Naive thymus-derived CD4-positive, alpha-beta T cell (primary cell): ENCODE data around the gene SEMA4D. TPM values are rescaled to one million over a fixed set of nuclear protein-coding genes. Genes with fewer than 3 reads are reported as not detected.

Experiments
- ATAC-seq: fragments of 150-1000 bp; cut with Tn5 transposase; 2 replicates; pipeline ENCODE4 v1.10.0; 2021; ENCODE audit warnings: mild to moderate bottlenecking, moderate library complexity
- CTCF ChIA-PET: fragments of 350-600 bp; sonication (Branson Sonifier 250); formaldehyde crosslinking; loops from one replicate; lab custom pipeline; 2021; ENCODE audit warnings: antibody characterized with exemption; lab: Charles Lee
- POLR2A ChIA-PET: fragments of 350-600 bp; sonication (Branson Sonifier 250); formaldehyde crosslinking; loops from one replicate; lab custom pipeline; 2021; ENCODE audit warnings: antibody characterized with exemption, inconsistent platforms; lab: Charles Lee
- DNase-seq, 9 donors: peaks; one replicate each; pipeline versions ENCODE4 v3.0.0 to v3.0.0-alpha.2; 2020 to 2022; ENCODE audit warnings: mixed read lengths in 1 of 9
- H3K27ac ChIP-seq: one replicate; pipeline ENCODE4 v1.7.0; 2013; ENCODE audit warnings: mild to moderate bottlenecking, low read depth, low read length, moderate library complexity
- H3K27me3 ChIP-seq, 2 donors: one replicate each; pipeline ENCODE4 v1.7.0; 2013; ENCODE audit warnings: low read length in 2 of 2, mild to moderate bottlenecking in 2 of 2, moderate library complexity in 2 of 2; ENCODE audit not compliant: control insufficient read depth in 2 of 2, insufficient read depth in 2 of 2
- H3K36me3 ChIP-seq, 3 experiments: 1 replicate in 2 of 3; 2 replicates in 1 of 3; pipeline ENCODE4 v1.7.0; 2013; ENCODE audit warnings: low read length in 3 of 3, mild to moderate bottlenecking in 3 of 3, moderate library complexity in 1 of 3; ENCODE audit not compliant: insufficient read depth in 3 of 3, control insufficient read depth in 2 of 3
- H3K4me1 ChIP-seq, 2 donors: one replicate each; pipeline ENCODE4 v1.7.0; 2013; ENCODE audit warnings: low read length in 2 of 2, mild to moderate bottlenecking in 2 of 2, moderate library complexity in 1 of 2; ENCODE audit not compliant: control insufficient read depth in 2 of 2, insufficient read depth in 2 of 2
- H3K4me3 ChIP-seq: 2 replicates; pipeline ENCODE4 v1.7.0; 2013; ENCODE audit warnings: mild to moderate bottlenecking, low read length
- H3K9me3 ChIP-seq, 3 experiments: 1 replicate in 2 of 3; 2 replicates in 1 of 3; pipeline ENCODE4 v1.7.0; 2013; ENCODE audit warnings: low read length in 3 of 3; ENCODE audit not compliant: control insufficient read depth in 2 of 3
- H3K27ac Mint-ChIP-seq, 9 donors: one replicate each; pipeline ENCODE4 v1.8.0; 2020 to 2022; ENCODE audit warnings: mixed read lengths in 9 of 9, mild to moderate bottlenecking in 8 of 9, moderate library complexity in 5 of 9, inconsistent platforms in 2 of 9
- H3K27me3 Mint-ChIP-seq, 5 donors: one replicate each; pipeline ENCODE4 v1.8.0; 2021 to 2022; ENCODE audit warnings: mixed read lengths in 5 of 5, mild to moderate bottlenecking in 1 of 5
- H3K36me3 Mint-ChIP-seq, 5 donors: one replicate each; pipeline ENCODE4 v1.8.0; 2020 to 2022; ENCODE audit warnings: mixed read lengths in 5 of 5, mild to moderate bottlenecking in 3 of 5, inconsistent platforms in 1 of 5
- H3K4me1 Mint-ChIP-seq, 7 donors: one replicate each; pipeline ENCODE4 v1.8.0; 2020 to 2022; ENCODE audit warnings: mixed read lengths in 7 of 7, mild to moderate bottlenecking in 3 of 7, inconsistent platforms in 1 of 7
- H3K4me3 Mint-ChIP-seq, 10 donors: one replicate each; pipeline ENCODE4 v1.8.0; 2020 to 2022; ENCODE audit warnings: mild to moderate bottlenecking in 10 of 10, mixed read lengths in 10 of 10, moderate library complexity in 6 of 10, inconsistent platforms in 2 of 10
- H3K9me3 Mint-ChIP-seq, 11 donors: one replicate each; pipeline ENCODE4 v1.8.0; 2020 to 2022; ENCODE audit warnings: mixed read lengths in 11 of 11, mild to moderate bottlenecking in 4 of 11, inconsistent platforms in 1 of 11, moderate library complexity in 1 of 11
- intact Hi-C, 2 donors: fragments of 100-400 bp; cut with micrococcal nuclease; formaldehyde crosslinking; loops; one replicate each; pipeline ENCODE4 v1.15.1; 2023
- polyA plus RNA-seq, 2 donors: library from polyadenylated mRNA; unstranded; fragments of 300-500 nt; fragmentation: Illumina TruSeq; gene quantifications; one replicate each; pipeline ENCODE4 v1.2.3, GENCODE V29; 2021
- total RNA-seq, 6 experiments: library from RNA in 5 of 6; stranded (reverse) in 5 of 6; gene quantifications; 1 replicate in 5 of 6; 2 replicates in 1 of 6; pipeline ENCODE4 v1.2.3 and lab custom pipeline; 2021 to 2026

SEMA4D gene
- total and polyA plus RNA-seq, 7 experiments from 2014 or later, result 114 to 465 (median 448) TPM

DNA sequence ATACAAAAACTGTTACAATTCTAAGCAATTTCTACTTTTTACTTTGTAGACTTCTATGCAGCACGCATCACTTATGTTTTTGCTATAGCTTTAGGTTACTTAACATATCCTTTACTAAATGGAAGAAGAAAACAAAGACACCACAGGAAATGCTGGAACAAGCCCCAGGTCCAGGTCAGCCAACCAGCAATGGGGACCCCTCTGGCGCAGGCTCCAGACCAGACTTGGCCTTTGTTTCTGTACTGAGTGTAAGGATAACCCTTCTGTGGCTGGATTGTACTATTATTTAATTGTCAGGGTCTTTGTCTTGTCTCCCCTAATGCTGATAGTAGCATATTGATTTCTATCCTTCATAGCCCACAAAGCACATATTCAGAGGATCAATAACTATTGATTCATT, 4.2 kb downstream of the SEMA4D start:
- Mint-ChIP-seq H3K27ac (peak overlapping the region; percentile 47 to 99 (median 89)), H3K27me3 (no peaks in the 10 kb centered on the region), H3K36me3 (peaks cover 0 to 46% (median 19%) of the 10 kb centered on the region in 5 donors), H3K4me1 (peaks cover 72 to 89% (median 78%) of the 10 kb centered on the region in 7 donors), H3K4me3 (peak overlapping the region; percentile 85 to 100 (median 98)), H3K9me3 (no peaks in the 10 kb centered on the region)
- ATAC-seq (no peak), DNase-seq (peak in 1 of 9 donors; percentile 15)
- Histone ChIP-seq H3K4me1 (peaks cover 71 to 72% of the 10 kb centered on the region in 2 donors), H3K36me3 (peaks cover 0 to 6% (median 0%) of the 10 kb centered on the region in 3 experiments), H3K27ac (peak overlapping the region; percentile 69), H3K4me3 (peak overlapping the region; percentile 67), H3K9me3 (no peaks in the 10 kb centered on the region), H3K27me3 (no peaks in the 10 kb centered on the region)
- ChIA-PET CTCF (interaction anchor here (0.7 to 1.9 kb wide), 3 partner anchors 9 to 55 kb away, joined by 3 to 5 read pairs (median 4); no protein-coding TSS in a partner anchor), POLR2A (interaction anchor here (0.7 to 2.8 kb wide), 6 partner anchors 8 to 62 kb away, joined by 3 to 12 read pairs (median 3); no protein-coding TSS in a partner anchor)
- intact Hi-C loops, result loop anchor here in 1 of 2 donors (1.0 kb wide), 1 partner anchor 25 kb away; no protein-coding TSS in a partner anchor

DNA sequence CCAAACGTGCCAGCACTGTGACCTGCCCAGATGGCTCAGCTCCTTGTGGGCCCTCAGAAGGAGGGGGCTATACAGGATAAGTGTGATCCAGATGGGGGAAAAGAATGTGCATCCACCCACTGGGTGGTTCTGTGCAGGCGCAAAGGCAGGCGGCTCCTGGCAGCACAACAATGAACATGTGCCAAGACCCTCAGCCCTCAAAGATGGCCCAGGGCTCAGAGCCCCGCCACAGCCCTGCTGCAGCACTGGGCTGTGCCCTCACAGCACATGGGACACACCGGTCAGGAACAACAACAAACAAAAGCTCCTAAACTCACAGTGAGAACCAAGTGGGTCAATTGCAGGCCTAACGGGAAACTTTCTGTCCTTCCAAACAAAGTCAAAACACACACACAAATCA, 4.7 kb downstream of the SEMA4D start:
- ATAC-seq (no peak), DNase-seq (peak in 1 of 9 donors; percentile 16)
- Mint-ChIP-seq H3K9me3 (no peaks in the 10 kb centered on the region), H3K27me3 (no peaks in the 10 kb centered on the region), H3K27ac (peak overlapping the region; percentile 47 to 99 (median 89)), H3K4me3 (peak overlapping the region; percentile 85 to 100 (median 98)), H3K36me3 (peaks cover 0 to 45% (median 21%) of the 10 kb centered on the region in 5 donors), H3K4me1 (peaks cover 70 to 88% (median 76%) of the 10 kb centered on the region in 7 donors)
- H3K4me3 ChIP-seq, result peak overlapping the region; percentile 67
- H3K27me3 ChIP-seq, result no peaks in the 10 kb centered on the region
- POLR2A ChIA-PET, result interaction anchor here (0.7 to 5.1 kb wide), 8 partner anchors 9 to 61 kb away, joined by 3 to 32 read pairs (median 6); no protein-coding TSS in a partner anchor
- peaks cover 67 to 70% of the 10 kb centered on the region in 2 donors for H3K4me1 ChIP-seq
- H3K27ac ChIP-seq, result peak overlapping the region; percentile 69
- H3K36me3 ChIP-seq, result peaks cover 0 to 6% (median 0%) of the 10 kb centered on the region in 3 experiments
- CTCF ChIA-PET, result interaction anchor here (0.7 to 1.9 kb wide), 3 partner anchors 9 to 55 kb away, joined by 3 to 5 read pairs (median 4); no protein-coding TSS in a partner anchor
- intact Hi-C loops, result no loop called here
- no peaks in the 10 kb centered on the region for H3K9me3 ChIP-seq

DNA sequence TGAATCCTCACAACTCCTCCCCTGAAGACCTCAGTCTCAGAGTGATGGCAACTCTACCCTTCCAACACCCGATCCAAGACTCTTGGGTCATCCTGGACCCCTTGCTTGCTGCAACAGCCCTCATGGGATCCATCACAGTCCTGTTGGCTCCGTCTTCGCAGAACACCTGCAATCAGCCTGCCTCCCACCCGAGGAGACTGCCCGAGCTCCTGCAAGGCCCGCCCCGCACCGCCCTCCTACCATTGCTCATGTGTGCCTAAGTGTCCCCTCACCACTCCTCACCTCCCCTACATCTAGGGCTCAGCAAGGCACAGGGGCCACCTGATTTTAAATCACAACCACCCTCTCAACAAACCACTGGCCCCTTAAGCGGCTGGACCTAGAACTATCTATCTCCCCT, 5.3 kb downstream of the SEMA4D start:
- peak overlapping the region; percentile 67 for H3K4me3 ChIP-seq
- ChIA-PET POLR2A (interaction anchor here (0.8 to 5.1 kb wide), 9 partner anchors 11 to 63 kb away, joined by 3 to 37 read pairs (median 9); no protein-coding TSS in a partner anchor), CTCF (interaction anchor here (1.0 to 1.9 kb wide), 2 partner anchors 37 to 56 kb away, joined by 3 to 5 read pairs; no protein-coding TSS in a partner anchor)
- Mint-ChIP-seq H3K9me3 (no peaks in the 10 kb centered on the region), H3K27me3 (no peaks in the 10 kb centered on the region), H3K27ac (peak overlapping the region; percentile 35 to 99 (median 89)), H3K4me3 (peak overlapping the region; percentile 64 to 100 (median 97)), H3K36me3 (peaks cover 3 to 46% (median 26%) of the 10 kb centered on the region in 5 donors), H3K4me1 (peaks cover 74 to 91% (median 80%) of the 10 kb centered on the region in 7 donors)
- H3K27ac ChIP-seq, result peak overlapping the region; percentile 69
- no peaks in the 10 kb centered on the region for H3K9me3 ChIP-seq
- H3K4me1 ChIP-seq, result peaks cover 72 to 74% of the 10 kb centered on the region in 2 donors
- intact Hi-C loops, result no loop called here
- DNase-seq (peak in 1 of 9 donors; percentile 17), ATAC-seq (no peak)
- peaks cover 0 to 6% (median 0%) of the 10 kb centered on the region in 3 experiments for H3K36me3 ChIP-seq
- H3K27me3 ChIP-seq, result no peaks in the 10 kb centered on the region

DNA sequence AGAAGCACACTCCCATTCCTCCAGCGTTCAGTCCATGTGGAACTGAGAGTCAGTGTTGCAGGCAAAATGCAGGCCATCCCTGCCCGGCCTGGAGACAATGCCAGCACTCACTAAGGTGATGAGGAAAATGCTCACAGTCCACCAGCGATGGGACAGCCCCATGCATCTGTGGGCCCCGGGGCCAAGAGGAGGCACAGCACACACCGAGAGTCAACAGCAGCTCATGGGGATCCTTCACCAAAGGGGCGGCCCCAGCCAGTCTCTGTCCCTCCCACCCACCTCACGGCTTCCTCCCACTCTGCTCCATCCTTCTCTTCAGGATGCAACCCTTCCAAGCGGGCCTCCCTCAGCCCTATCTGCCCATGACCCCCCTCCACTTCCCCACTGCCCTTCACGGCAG, 6.2 kb downstream of the SEMA4D start:
- intact Hi-C loops, result loop anchor here in 1 of 2 donors (2.0 kb wide), 2 partner anchors 15 to 45 kb away; no protein-coding TSS in a partner anchor
- DNase-seq (peak in 1 of 9 donors; percentile 37), ATAC-seq (no peak)
- H3K36me3 Mint-ChIP-seq, result peaks cover 3 to 42% (median 25%) of the 10 kb centered on the region in 5 donors
- Histone ChIP-seq H3K4me3 (peak overlapping the region; percentile 22), H3K4me1 (peaks cover 73 to 74% of the 10 kb centered on the region in 2 donors), H3K36me3 (no peaks in the 10 kb centered on the region), H3K9me3 (no peaks in the 10 kb centered on the region), H3K27ac (peak overlapping the region; percentile 69), H3K27me3 (no peaks in the 10 kb centered on the region)
- H3K9me3 Mint-ChIP-seq, result no peaks in the 10 kb centered on the region
- ChIA-PET CTCF (interaction anchor here (1.0 to 2.5 kb wide), 3 partner anchors 38 to 57 kb away, joined by 3 to 19 read pairs (median 5); no protein-coding TSS in a partner anchor), POLR2A (interaction anchor here (0.8 to 5.1 kb wide), 11 partner anchors 10 to 62 kb away, joined by 3 to 37 read pairs (median 10); no protein-coding TSS in a partner anchor)
- peaks cover 79 to 95% (median 88%) of the 10 kb centered on the region in 7 donors for H3K4me1 Mint-ChIP-seq
- H3K4me3 Mint-ChIP-seq, result peak overlapping the region; percentile 64 to 100 (median 97)
- H3K27ac Mint-ChIP-seq, result peak overlapping the region; percentile 35 to 99 (median 89)
- H3K27me3 Mint-ChIP-seq, result no peaks in the 10 kb centered on the region

DNA sequence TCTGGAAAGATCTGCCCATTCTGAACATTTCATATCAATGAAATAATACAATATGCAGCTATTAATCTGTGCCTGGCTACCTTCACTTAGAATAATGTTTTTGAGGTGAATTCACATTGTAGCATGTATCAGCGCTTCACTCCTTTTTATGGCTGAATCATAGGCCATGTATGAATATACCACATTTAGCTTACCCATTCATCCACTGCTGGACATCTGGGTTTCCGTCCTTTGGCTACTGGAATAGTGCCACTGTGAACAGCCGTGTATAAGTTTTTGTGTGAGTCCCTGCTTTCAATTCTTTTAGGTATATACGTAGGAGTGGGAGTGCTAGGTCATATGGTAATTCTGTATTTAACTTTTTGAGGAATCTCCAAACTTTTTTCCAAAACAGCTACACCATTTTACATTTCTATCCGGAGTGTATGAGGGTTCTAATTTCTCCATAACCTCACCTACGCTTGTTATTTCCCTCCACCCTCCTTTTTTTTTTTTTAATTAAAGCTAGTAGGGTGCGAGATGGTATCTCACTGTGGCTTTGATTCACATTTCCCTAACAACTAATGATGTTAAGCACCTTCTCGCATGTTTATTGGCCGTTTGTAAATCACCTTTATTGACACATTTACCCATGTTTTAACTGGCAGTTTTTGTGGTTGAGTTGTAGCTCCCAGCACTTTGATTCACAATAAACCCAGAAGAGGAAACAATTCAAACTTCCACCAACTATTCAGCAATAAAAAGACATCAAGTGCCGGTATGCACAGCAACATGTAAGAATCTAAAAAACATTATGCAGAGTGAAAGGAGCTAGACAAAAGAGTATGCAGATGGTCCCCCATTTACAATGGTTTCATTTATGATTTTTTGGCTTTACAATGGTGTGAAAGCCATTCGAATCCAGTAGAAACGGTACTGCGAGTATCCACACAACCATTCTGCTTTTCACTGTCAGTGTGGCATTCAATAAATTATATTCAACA, 8.1 kb downstream of the SEMA4D start:
- peaks cover 0 to 5% (median 0%) of the 10 kb centered on the region in 11 donors for H3K9me3 Mint-ChIP-seq
- Histone ChIP-seq H3K4me3 (peak overlapping the region; percentile 22), H3K36me3 (peaks cover 0 to 4% (median 0%) of the 10 kb centered on the region in 3 experiments), H3K27me3 (no peaks in the 10 kb centered on the region), H3K27ac (peak overlapping the region; percentile 69), H3K4me1 (peaks cover 81 to 82% of the 10 kb centered on the region in 2 donors), H3K9me3 (no peaks in the 10 kb centered on the region)
- CTCF ChIA-PET, result interaction anchor here (0.7 to 2.5 kb wide), 6 partner anchors 14 to 80 kb away, joined by 3 to 19 read pairs (median 4); no protein-coding TSS in a partner anchor
- peaks cover 9 to 36% (median 33%) of the 10 kb centered on the region in 5 donors for H3K36me3 Mint-ChIP-seq
- H3K4me1 Mint-ChIP-seq, result peaks cover 78 to 100% (median 92%) of the 10 kb centered on the region in 7 donors
- H3K27ac Mint-ChIP-seq, result peak overlapping the region; percentile 82 to 98 (median 89)
- ATAC-seq, result peak; percentile 90
- intact Hi-C loops, result loop anchor here (1.0 to 2.0 kb wide), 4 partner anchors 8 to 47 kb away; partner anchors contain the start of gene SEMA4D (in 2 of the 2)
- POLR2A ChIA-PET, result interaction anchor here (0.8 to 5.1 kb wide), 21 partner anchors 8 to 81 kb away, joined by 3 to 37 read pairs (median 5); no protein-coding TSS in a partner anchor
- peak overlapping the region; percentile 60 to 100 (median 88) for H3K4me3 Mint-ChIP-seq
- H3K27me3 Mint-ChIP-seq, result no peaks in the 10 kb centered on the region
- peak in 8 of 9 donors; percentile 15 to 87 (median 78) for DNase-seq
